Cardiac fibroblast (primary cell): ENCODE data around the gene BUD31.

Experiments used
- DNase-seq, 2 donors: peaks; one replicate each; pipeline versions ENCODE4 v3.0.0 to v3.0.0-alpha.2; 2010; ENCODE audit warnings: low read depth in 2 of 2
- H3K4me3 ChIP-seq, 2 donors: replicated peaks in 1 of 2; 1 replicate in 1 of 2; 2 replicates in 1 of 2; pipeline ENCODE4 v1.5.1; 2011; ENCODE audit warnings: low read depth in 2 of 2, low read length in 2 of 2, mild to moderate bottlenecking in 2 of 2, moderate library complexity in 1 of 2
- TF ChIP-seq, protein P1 (sequence below): IDR thresholded peaks from one replicate; pipeline ENCODE4 v1.5.1; 2011; ENCODE audit warnings: low read depth, mild to moderate bottlenecking, low read length, inconsistent platforms

BUD31 gene

DNA sequence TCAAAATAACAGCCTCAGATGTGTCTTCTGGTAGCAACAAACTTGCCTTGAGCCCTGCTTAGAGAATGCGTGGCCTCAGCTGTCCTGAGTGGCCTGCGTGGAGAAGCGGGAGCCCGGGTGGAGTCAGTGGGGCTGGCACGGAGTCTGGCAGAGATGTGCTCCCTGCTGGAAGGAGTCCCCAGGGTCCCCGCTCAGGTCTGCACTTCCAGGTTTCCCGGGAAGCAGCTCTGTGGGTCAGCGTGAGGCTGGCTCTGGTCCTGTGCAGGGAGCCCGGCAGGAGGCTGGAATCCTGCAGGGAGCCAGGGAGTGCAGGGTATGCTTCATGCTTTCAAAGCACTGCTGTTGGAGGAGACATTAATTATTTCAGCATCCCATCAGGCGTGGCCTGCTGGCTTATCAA is 40.1 kb downstream of the BUD31 start:
- H3K4me3 ChIP-seq = no peak overlapping the region
- TF ChIP-seq, protein P1, sequence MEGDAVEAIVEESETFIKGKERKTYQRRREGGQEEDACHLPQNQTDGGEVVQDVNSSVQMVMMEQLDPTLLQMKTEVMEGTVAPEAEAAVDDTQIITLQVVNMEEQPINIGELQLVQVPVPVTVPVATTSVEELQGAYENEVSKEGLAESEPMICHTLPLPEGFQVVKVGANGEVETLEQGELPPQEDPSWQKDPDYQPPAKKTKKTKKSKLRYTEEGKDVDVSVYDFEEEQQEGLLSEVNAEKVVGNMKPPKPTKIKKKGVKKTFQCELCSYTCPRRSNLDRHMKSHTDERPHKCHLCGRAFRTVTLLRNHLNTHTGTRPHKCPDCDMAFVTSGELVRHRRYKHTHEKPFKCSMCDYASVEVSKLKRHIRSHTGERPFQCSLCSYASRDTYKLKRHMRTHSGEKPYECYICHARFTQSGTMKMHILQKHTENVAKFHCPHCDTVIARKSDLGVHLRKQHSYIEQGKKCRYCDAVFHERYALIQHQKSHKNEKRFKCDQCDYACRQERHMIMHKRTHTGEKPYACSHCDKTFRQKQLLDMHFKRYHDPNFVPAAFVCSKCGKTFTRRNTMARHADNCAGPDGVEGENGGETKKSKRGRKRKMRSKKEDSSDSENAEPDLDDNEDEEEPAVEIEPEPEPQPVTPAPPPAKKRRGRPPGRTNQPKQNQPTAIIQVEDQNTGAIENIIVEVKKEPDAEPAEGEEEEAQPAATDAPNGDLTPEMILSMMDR = no peak
- DNase-seq = no peak

DNA sequence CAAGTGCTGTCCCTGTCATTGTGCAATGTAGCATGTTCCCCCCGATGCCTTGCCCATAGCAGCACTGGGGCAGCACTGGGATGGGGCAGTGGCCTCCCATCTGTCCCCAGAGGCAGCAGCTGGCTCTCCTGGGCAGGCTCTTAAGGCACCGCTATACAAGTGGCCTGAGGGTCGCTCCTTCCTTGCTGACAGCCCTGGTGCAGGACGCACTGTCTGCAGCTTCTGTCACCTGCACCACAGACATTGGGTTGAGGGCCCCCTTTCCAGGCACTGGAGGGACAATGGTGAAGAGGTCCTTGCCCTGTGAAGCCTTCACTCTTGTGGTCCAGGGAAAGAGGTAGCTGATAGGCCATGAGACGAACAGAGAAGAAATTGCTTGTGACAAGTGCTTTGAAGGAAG is 40.6 kb downstream of the BUD31 start:
- no peak for DNase-seq
- TF ChIP-seq, protein P1 = no peak
- H3K4me3 ChIP-seq = no peak overlapping the region

DNA sequence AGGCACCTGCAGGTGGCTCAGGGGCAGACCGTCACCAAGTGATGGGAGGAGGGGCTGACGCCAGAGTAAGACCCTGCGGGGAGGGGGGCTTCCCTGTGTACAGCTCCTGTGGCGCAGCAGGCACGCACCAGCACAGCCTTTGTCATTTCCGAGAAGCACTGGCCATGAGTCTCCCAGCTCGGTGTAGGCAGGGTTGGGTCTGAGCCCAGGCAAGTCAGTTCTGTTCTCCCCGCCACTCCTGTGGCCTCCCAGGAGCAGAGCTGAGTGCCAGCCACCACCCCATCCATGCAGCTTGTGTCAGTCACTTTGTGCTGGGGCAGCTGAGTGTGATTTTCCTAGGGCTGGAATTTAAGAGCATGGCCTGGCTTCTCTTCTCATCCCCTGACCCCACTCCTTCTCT is 43.2 kb downstream of the BUD31 start:
- TF ChIP-seq, protein P1 = no peak
- H3K4me3 ChIP-seq = no peak overlapping the region
- no peak for DNase-seq

DNA sequence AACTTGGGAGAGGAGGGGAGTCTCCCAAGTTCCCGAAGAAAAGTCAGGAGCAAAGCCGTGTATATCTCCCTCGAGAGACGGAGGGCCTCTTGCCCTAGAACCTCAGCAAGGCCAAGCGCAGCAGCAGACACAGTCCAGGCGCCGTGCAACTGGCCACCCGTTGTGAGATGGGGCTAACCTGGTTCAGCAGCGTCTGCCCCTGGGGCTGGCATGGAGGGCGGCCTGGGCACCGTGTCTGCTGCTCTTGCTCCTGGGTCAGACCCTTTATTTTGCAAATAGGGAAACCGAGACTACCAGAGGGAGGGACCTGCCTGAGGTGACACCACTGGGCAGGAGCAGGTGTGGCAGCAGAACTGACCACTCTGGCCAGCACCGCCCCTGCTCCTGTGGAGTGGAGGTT is 43.8 kb downstream of the BUD31 start:
- DNase-seq = no peak
- no peak overlapping the region for H3K4me3 ChIP-seq
- TF ChIP-seq, protein P1 = no peak

DNA sequence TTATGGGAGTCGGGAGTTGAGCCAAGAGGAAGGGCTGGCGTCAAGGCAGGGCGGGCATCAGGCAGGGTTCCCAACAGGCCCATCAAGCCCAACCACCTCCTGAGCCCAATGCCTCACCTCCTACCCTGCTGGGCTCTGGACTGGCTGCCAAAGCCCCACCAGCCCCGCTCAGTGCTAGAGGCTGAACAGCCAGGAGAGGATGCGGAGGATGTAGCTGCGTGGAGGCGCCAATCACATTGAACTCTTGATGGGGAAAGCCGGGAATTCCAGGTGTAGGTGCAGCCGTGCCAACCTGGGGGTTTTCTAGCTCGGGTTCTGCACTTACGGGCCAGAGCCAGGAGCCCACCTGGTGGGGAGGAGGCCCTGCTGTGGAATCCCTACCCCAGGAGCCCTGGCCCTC is 44.3 kb downstream of the BUD31 start:
- H3K4me3 ChIP-seq = no peak overlapping the region
- TF ChIP-seq, protein P1 = no peak

GRCh38 chr7:99455874-99456273 is 47.1 kb downstream of the BUD31 start:
- no peak overlapping the region for H3K4me3 ChIP-seq
- DNase-seq = no peak
- TF ChIP-seq, protein P1 = no peak

More for the DNA sequence above, 44.3 kb downstream of the BUD31 start:
- DNase-seq = no peak

DNA sequence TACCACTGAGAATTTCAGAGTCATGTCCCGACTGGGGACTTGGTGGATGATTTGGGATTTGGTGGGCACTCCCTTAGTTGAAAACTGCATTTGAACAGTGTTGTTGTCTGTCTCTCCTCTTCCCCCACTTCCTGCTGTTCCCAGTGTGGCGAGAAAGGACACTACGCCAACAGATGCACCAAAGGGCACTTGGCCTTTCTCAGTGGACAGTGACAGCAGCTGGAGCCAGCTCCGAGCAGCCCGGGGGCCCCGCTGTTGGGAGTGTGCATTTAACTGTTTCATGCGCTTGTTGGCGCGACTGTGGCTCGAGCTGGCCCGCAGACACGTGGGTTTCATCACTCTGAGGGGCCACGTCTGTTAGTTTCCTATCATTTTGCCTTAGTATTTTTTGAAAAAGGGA is 47.5 kb downstream of the BUD31 start:
- no peak for DNase-seq
- TF ChIP-seq, protein P1 = no peak
- H3K4me3 ChIP-seq = no peak overlapping the region
